HEK293T (cell line): ENCODE results near the gene SAC3D1.

Experiments
- CTCF ChIA-PET: fragments of 350-600 bp; formaldehyde crosslinking; extraction: SDS; loops from one replicate; lab custom pipeline; 2021; ENCODE audit warnings: antibody characterized with exemption, inconsistent platforms; lab: Yijun Ruan, JAX
- POLR2A ChIA-PET: fragments of 350-600 bp; formaldehyde crosslinking; extraction: SDS; loops from one replicate; lab custom pipeline; 2020; ENCODE audit warnings: antibody characterized with exemption, inconsistent platforms; lab: Yijun Ruan, JAX
- DNase-seq: peaks from one replicate; pipeline ENCODE4 v3.0.0; 2012; ENCODE audit warnings: mixed read lengths; ENCODE audit errors: extremely low spot score
- ARNT ChIP-seq: fragments of 450-650 bp; IDR thresholded peaks from 2 replicates; pipeline ENCODE4 v1.6.1; 2017; ENCODE audit warnings: mild to moderate bottlenecking
- BHLHE40 ChIP-seq: fragments of 450-650 bp; IDR thresholded peaks from 2 replicates; pipeline ENCODE4 v1.6.1; 2016; ENCODE audit warnings: mild to moderate bottlenecking, moderate library complexity, borderline replicate concordance
- CTBP1 ChIP-seq: fragments of 450-650 bp; IDR thresholded peaks from 2 replicates; pipeline ENCODE4 v1.6.1; 2016; ENCODE audit warnings: borderline replicate concordance
- ELF4 ChIP-seq: fragments of 450-650 bp; IDR thresholded peaks from 2 replicates; pipeline ENCODE4 v1.6.1; 2017; ENCODE audit warnings: antibody characterized with exemption
- FOXA1 ChIP-seq: fragments of 450-650 bp; IDR thresholded peaks from 2 replicates; pipeline ENCODE4 v1.6.1; 2016; ENCODE audit warnings: mild to moderate bottlenecking
- FOXK2 ChIP-seq: fragments of 450-650 bp; IDR thresholded peaks from 2 replicates; pipeline ENCODE4 v1.6.1; 2016; ENCODE audit warnings: mild to moderate bottlenecking
- FOXM1 ChIP-seq: fragments of 450-650 bp; IDR thresholded peaks from 2 replicates; pipeline ENCODE4 v1.6.1; 2017; ENCODE audit warnings: mild to moderate bottlenecking, borderline replicate concordance
- HDGF ChIP-seq: fragments of 450-650 bp; IDR thresholded peaks from 2 replicates; pipeline ENCODE4 v1.6.1; 2017; ENCODE audit warnings: antibody characterized with exemption, borderline replicate concordance
- L3MBTL2 ChIP-seq: fragments of 450-650 bp; conservative IDR thresholded peaks from 2 replicates; pipeline ENCODE4 v1.6.1; 2016; ENCODE audit warnings: mild to moderate bottlenecking
- LEF1 ChIP-seq: fragments of 450-650 bp; IDR thresholded peaks from 2 replicates; pipeline ENCODE4 v1.6.1; 2017; ENCODE audit warnings: mild to moderate bottlenecking, borderline replicate concordance
- NFRKB ChIP-seq: fragments of 450-650 bp; IDR thresholded peaks from 2 replicates; pipeline ENCODE4 v1.6.1; 2016; ENCODE audit warnings: mild to moderate bottlenecking, moderate library complexity
- PKNOX1 ChIP-seq: fragments of 450-650 bp; IDR thresholded peaks from 2 replicates; pipeline ENCODE4 v1.6.1; 2016
- SP1 ChIP-seq: fragments of 450-650 bp; IDR thresholded peaks from 2 replicates; pipeline ENCODE4 v1.6.1; 2017
- SUZ12 ChIP-seq: fragments of 450-650 bp; IDR thresholded peaks from 2 replicates; pipeline ENCODE4 v1.6.1; 2016; ENCODE audit warnings: mild to moderate bottlenecking
- TARDBP ChIP-seq: fragments of 450-650 bp; IDR thresholded peaks from 2 replicates; pipeline ENCODE4 v1.6.1; 2016
- ZNF384 ChIP-seq: fragments of 450-650 bp; IDR thresholded peaks from 2 replicates; pipeline ENCODE4 v1.6.1; 2016

The SAC3D1 gene

DNA sequence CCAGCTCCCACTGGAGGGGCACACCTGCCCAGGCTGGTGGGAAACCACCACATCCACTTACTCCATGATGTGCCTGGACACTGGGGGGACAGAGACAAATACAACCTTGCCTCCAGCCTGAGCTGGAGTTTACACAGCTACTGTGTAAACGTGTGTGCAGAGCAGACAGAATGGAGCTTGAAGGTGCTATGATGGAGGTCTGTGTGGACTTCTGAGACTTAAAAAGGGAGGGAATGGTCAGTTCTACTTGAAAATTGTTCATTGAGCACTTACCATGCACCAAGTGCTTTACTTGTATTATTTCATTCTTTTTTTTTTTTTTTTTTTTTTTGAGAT lies 31.6 kb downstream of the SAC3D1 start:
- ChIA-PET CTCF (interaction anchor here (1.0 kb wide), 1 partner anchor 58 kb away, joined by 3 read pairs; no protein-coding TSS in a partner anchor), POLR2A (interaction anchor here (1.1 to 1.5 kb wide), 2 partner anchors 11 to 32 kb away, joined by 4 to 5 read pairs; partner anchors contain the start of genes CDCA5, SAC3D1 and ZFPL1)
- TF ChIP-seq PKNOX1 (no peak), L3MBTL2 (no peak)
- no peak for DNase-seq

- DNase-seq = no peak
- ChIA-PET CTCF (interaction anchor here (1.1 kb wide), 1 partner anchor 33 kb away, joined by 3 read pairs; no protein-coding TSS in a partner anchor), POLR2A (interaction anchor here (1.3 kb wide), 1 partner anchor 40 kb away, joined by 4 read pairs; the partner anchor contains the start of gene ZNHIT2)
- TF ChIP-seq HDGF (no peak), TARDBP (no peak), ARNT (no peak), SP1 (no peak), BHLHE40 (no peak), ZNF384 (no peak)
These were observed 36.4 kb downstream of the SAC3D1 start for GRCh38 chr11:65077451-65077850.

DNA sequence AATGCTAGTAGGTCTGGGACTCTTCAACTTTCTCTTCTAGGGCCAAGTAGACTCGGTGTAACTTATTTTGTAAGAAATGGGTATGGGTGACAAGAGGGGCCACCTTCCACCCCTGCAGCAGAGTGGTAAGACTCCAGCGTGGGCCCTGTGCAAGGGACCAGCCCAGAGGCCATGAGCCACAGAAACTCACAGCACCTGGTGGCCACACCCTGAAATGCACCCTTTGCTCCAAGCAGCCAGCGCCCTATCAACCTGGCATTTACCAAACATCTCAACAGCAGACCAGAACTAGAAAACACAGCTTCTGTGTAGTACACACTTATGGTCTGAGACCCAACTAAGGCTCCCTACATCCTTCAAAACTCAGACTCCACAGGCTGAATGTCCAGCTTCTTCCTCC lies 37.1 kb downstream of the SAC3D1 start:
- ChIA-PET CTCF (interaction anchor here (0.9 kb wide), 1 partner anchor 32 kb away, joined by 3 read pairs; no protein-coding TSS in a partner anchor), POLR2A (interaction anchor here (0.9 to 1.2 kb wide), 3 partner anchors 19 to 64 kb away, joined by 3 read pairs; partner anchors contain the start of genes ARL2, FAU and MRPL49)
- TF ChIP-seq FOXM1 (no peak), ZNF384 (no peak), SUZ12 (no peak), FOXK2 (no peak), ARNT (no peak), CTBP1 (no peak), NFRKB (no peak), FOXA1 (no peak)
- peak; percentile 71 for DNase-seq

DNA sequence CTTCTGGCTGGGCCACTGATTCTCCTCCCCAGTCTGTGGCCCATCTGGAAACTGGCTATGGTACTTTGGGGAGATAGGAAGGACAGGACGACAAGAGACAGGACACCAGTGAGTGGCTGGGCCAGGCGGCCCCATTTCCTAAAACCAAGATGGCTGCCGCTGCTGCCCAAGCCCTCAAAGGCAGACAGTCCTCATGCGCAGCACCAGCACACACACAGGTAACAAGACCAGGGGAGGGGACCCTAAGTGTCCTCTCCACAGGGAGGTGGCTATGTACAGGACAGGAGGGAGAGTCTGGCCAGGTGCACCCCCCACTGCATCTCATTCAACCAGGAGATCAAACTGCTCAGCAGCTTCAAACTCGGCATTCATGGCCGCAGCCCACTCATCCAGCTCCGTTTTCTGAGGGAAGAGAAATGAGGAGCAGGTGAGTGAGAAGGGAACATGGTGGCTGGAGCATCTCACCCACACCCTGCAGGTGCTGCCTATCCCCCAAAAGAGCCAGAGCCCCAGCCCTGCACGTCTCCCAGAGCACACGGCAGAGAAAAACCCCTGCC lies 37.9 kb downstream of the SAC3D1 start:
- ChIA-PET CTCF (interaction anchor here (0.6 to 0.9 kb wide), 2 partner anchors 32 to 83 kb away, joined by 3 read pairs; no protein-coding TSS in a partner anchor), POLR2A (interaction anchor here (0.9 to 1.2 kb wide), 3 partner anchors 20 to 65 kb away, joined by 3 read pairs; partner anchors contain the start of genes ARL2, FAU and MRPL49)
- no peak for TF ChIP-seq SUZ12
- no peak for TF ChIP-seq L3MBTL2
- TF ChIP-seq LEF1 = no peak
- TF ChIP-seq ZNF384 = no peak
- TF ChIP-seq FOXM1 = no peak
- TF ChIP-seq ARNT = no peak
- TF ChIP-seq FOXK2 = no peak
- TF ChIP-seq FOXA1 = no peak
- TF ChIP-seq PKNOX1 = no peak
- TF ChIP-seq SP1 = no peak
- TF ChIP-seq TARDBP = no peak
- no peak for TF ChIP-seq ELF4
- no peak for TF ChIP-seq BHLHE40
- TF ChIP-seq CTBP1 = no peak
- no peak for TF ChIP-seq NFRKB
- no peak for TF ChIP-seq HDGF
- no peak for DNase-seq

DNA sequence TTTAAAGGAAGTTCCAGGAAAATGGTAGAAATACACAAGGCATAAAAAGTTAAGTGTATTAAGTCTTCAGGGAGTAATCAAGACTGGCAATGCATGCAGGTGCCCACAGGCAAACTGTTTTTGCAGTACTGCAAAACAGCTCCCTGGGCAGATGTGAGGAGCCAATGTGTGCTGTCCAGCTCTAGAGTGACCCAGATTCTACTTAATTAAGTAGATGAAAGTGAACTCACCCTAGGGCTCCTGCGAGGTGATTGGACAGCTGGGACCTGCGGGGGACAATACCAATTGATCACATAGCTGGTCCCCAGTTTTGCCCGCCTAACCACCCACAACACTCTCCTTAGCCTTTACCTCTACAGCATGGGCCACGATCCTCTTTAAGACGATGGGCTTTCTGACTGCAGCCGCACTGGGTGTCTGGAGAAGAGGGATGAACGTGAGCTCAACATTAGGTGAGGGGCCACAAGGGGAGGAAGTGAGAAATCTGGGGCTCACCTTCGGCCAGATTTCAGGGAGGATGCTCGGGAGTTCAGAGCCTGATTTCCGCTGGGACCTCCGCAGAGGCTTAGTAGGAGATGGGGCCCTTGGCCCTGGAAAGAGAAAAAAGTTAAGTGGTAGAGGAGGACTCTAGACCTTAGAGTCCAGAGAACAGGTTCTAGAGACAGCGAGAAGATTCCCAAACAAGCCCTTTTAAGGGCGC lies 42.3 kb downstream of the SAC3D1 start:
- ChIA-PET POLR2A (interaction anchor here (0.7 to 2.4 kb wide), 12 partner anchors 10 to 87 kb away, joined by 3 to 11 read pairs (median 4); partner anchors contain the start of genes ARL2, BATF2, FAU and MRPL49), CTCF (interaction anchor here (0.9 to 2.0 kb wide), 3 partner anchors 34 to 68 kb away, joined by 3 to 6 read pairs (median 3); partner anchors contain the start of gene ZNHIT2)
- TF ChIP-seq HDGF (no peak), CTBP1 (no peak), BHLHE40 (no peak), NFRKB (no peak), L3MBTL2 (no peak), ARNT (no peak), TARDBP (no peak), SUZ12 (no peak), FOXA1 (no peak), FOXK2 (no peak), ELF4 (no peak), SP1 (no peak), PKNOX1 (no peak), ZNF384 (no peak), LEF1 (no peak), FOXM1 (no peak)
- no peak for DNase-seq
